T-helper 2 cell treated with Interferon-gamma antibody and Interleukin-4, amounts not matched to agents 100 ng/mL and 5 ng/mL, for 36 hours (primary cell): ENCODE results near the gene AKR1D1. TPM values are rescaled to one million over a fixed set of nuclear protein-coding genes. Genes with fewer than 3 reads are reported as not detected.
"Not testable (repeated sequence)": the region's sequence is repeated elsewhere in the genome, so short reads cannot be mapped to it uniquely, and the experiment has no call there.

Source experiments
- intact Hi-C: fragments of 100-400 bp; cut with micrococcal nuclease; formaldehyde crosslinking; loops from one replicate; pipeline ENCODE4 v1.15.1; 2023
- total RNA-seq: library from RNA; stranded (reverse); gene quantifications from 2 replicates; pipeline ENCODE4 v1.2.3, GENCODE V29; 2022

AKR1D1 gene, protein sequence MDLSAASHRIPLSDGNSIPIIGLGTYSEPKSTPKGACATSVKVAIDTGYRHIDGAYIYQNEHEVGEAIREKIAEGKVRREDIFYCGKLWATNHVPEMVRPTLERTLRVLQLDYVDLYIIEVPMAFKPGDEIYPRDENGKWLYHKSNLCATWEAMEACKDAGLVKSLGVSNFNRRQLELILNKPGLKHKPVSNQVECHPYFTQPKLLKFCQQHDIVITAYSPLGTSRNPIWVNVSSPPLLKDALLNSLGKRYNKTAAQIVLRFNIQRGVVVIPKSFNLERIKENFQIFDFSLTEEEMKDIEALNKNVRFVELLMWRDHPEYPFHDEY
- total RNA-seq = not detected in 2 replicates

- intact Hi-C loops = no loop called here
Observed at GRCh38 chr7:138076196-138076595, at the start of gene AKR1D1. TSS of gene AKR1D1 (plus strand) at chr7:138076459. CDS start at chr7:138076519, 60 bp downstream.

GRCh38 chr7:138027100-138027499 is 49.2 kb upstream of the AKR1D1 start:
- intact Hi-C loops = no loop called here

- intact Hi-C loops = no loop called here
Observed at GRCh38 chr7:138029126-138029525, 47.1 kb upstream of the AKR1D1 start.

GRCh38 chr7:138029941-138030340 is 46.3 kb upstream of the AKR1D1 start:
- intact Hi-C loops = no loop called here

- intact Hi-C loops = no loop called here
Observed at GRCh38 chr7:138030679-138031351, 45.4 kb upstream of the AKR1D1 start.

- intact Hi-C loops = no loop called here
Observed at GRCh38 chr7:138032186-138032585, 44.1 kb upstream of the AKR1D1 start.

GRCh38 chr7:138032770-138033169 is 43.5 kb upstream of the AKR1D1 start:
- intact Hi-C loops = no loop called here

DNA sequence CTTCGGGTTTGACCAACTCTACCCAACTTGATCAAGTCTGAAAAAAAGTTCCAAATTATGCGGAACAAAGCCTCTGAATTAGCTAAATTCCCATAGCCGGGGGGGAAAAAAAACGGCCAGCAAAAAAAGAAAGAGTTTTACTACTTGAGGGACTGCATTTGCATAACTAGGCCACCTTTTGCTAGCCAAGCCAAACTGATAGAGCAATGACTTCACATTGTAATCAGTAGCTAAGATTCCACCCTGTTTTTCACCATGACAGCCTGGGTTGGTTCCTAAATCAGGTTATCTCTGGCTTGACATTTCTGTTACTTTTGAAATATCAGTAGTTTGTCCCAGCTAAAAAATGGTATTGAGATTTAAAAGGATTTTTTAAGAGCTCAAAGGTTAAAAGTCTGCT is 43.0 kb upstream of the AKR1D1 start:
- intact Hi-C loops = no loop called here

GRCh38 chr7:138036135-138036534 is 40.1 kb upstream of the AKR1D1 start:
- intact Hi-C loops = no loop called here

GRCh38 chr7:138040063-138040462 is 36.2 kb upstream of the AKR1D1 start:
- intact Hi-C loops = not testable (repeated sequence)

GRCh38 chr7:138044897-138045296 is 31.4 kb upstream of the AKR1D1 start:
- intact Hi-C loops = no loop called here

GRCh38 chr7:138047907-138048306 is 28.4 kb upstream of the AKR1D1 start:
- intact Hi-C loops = no loop called here

DNA sequence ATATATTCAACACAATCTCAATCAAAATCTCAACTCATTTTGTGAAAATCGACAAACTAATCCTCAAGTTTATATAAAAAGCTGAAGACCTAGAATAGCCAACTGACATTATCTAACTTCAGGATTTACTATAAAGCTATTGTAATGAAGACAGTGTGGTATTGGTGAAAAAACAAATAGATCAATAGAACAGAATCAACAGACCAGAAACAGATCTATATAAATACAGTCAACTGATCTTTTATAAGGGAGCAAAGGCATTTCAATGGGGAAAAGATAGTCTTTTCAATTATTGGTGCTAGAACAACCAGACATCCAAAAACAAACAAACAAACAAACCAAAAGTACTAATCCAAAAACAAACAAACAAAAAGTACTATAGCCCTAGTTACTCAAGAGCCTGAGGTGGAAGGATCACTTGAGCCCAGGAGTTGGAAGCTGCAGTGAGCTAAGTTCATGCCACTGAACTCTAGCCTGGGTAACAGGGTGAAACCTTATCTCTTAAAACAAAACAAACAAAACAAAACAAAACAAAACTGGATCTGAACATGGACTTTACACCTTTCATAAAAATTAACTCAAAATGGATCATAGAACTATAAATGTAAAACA is 26.6 kb upstream of the AKR1D1 start:
- intact Hi-C loops = no loop called here

DNA sequence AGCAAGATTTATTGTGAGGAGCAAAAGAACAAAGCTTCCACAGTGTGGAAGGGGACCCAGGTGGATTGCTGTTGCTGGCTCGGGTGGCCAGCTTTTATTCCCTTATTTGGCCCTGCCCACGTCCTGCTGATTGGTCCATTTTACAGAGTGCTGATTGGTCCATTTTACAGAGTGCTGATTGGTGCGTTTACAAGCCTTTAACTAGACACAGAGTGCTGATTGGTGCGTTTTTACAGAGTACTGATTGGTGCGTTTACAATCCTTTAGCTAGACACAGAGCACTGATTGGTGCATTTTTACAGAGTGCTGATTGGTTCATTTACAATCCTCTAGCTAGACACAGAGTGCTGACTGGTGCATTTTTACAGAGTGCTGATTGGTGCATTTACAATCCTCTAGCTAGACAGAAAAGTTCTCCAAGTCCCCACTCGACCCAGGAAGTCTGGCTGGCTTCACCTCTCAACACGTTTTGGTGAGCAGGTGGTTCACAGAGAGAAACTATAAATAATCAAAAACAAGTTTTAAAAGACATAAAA is 24.5 kb upstream of the AKR1D1 start:
- intact Hi-C loops = not testable (repeated sequence)

DNA sequence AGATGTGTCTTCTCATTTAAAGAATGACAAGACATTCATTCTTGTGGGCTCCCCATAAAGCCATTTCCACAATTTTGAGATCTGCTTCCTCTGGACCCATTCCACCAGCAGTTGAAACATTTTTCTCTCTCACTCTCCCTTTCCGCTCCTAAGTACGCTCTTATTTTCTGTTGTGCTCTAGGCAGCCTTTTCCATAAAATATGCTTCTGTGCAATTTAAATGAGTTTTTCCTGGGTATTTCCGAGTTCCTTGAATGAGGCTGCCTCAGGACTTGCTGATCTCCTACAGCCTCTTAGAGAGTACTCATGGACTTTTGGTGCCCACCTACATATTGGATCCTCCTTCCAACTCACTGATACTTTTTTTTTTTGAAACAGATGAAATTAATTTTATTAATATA is 23.6 kb upstream of the AKR1D1 start:
- intact Hi-C loops = no loop called here

DNA sequence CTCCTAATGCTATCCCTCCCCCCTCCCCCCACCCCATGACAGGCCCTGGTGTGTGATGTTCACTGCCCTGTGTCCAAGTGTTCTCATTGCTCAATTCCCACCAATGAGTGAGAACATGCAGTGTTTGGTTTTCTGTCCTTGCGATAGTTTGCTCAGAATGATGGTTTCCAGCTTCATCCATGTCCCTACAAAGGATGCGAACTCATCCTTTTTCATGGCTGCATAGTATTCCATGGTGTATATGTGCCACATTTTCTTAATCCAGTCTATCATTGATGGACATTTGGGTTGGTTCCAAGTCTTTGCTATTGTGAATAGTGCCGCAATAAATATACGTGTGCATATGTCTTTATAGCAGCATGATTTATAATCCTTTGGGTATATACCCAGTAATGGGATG is 20.6 kb upstream of the AKR1D1 start:
- intact Hi-C loops = not testable (repeated sequence)

- intact Hi-C loops = no loop called here
Observed at GRCh38 chr7:138063400-138063799, 12.9 kb upstream of the AKR1D1 start.

GRCh38 chr7:138064856-138065357 is 11.4 kb upstream of the AKR1D1 start:
- intact Hi-C loops = no loop called here

DNA sequence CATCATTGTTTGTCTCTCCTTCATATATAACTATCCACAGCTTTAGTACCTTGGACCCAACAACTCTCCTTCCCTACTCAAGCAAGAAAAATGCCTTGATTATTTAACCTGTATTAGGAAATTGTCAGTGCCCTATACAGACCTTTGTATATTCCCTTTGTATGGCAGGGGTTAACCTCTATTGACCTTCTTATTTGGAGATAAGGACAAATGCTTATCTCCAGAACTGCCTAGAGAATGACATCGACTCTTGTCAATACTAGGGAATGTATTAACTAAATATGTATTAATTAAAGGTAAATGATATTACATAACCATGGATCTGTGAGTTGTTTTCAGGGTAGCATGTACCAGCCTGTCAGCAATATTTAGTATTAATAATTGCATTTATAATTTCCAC is 10.4 kb upstream of the AKR1D1 start:
- intact Hi-C loops = no loop called here

- intact Hi-C loops = no loop called here
Observed at GRCh38 chr7:138066954-138067394, 9.3 kb upstream of the AKR1D1 start.

DNA sequence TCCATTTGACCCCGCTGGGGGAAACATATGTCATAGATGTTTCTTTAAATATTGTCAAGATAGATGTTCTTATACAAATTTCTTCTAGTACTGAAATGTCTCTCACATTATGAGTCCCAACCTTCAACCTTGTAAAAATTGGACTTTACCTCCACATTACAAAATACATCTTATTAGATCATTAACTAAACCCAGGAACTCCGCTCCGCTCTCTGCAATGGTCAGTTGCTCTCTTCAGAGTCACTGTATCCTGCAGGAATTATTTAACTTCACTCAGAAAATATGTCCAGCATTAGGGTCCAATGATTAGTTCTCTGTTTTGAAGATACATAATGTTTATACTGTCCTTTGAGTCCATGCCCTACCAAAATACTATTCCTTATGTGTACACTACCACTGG is 8.5 kb upstream of the AKR1D1 start:
- intact Hi-C loops = no loop called here

GRCh38 chr7:138070908-138071307 is 5.4 kb upstream of the AKR1D1 start:
- intact Hi-C loops = no loop called here
